NCI-H2107 treated with DMSO at 0.1 percent for 48 hours (cell line): ENCODE results near the gene SND1.

Experiments used
- DNase-seq: peaks from one replicate; lab custom pipeline; 2025; ENCODE audit not compliant: unreplicated experiment; lab: John Stamatoyannopoulos, UW

Gene SND1

DNA sequence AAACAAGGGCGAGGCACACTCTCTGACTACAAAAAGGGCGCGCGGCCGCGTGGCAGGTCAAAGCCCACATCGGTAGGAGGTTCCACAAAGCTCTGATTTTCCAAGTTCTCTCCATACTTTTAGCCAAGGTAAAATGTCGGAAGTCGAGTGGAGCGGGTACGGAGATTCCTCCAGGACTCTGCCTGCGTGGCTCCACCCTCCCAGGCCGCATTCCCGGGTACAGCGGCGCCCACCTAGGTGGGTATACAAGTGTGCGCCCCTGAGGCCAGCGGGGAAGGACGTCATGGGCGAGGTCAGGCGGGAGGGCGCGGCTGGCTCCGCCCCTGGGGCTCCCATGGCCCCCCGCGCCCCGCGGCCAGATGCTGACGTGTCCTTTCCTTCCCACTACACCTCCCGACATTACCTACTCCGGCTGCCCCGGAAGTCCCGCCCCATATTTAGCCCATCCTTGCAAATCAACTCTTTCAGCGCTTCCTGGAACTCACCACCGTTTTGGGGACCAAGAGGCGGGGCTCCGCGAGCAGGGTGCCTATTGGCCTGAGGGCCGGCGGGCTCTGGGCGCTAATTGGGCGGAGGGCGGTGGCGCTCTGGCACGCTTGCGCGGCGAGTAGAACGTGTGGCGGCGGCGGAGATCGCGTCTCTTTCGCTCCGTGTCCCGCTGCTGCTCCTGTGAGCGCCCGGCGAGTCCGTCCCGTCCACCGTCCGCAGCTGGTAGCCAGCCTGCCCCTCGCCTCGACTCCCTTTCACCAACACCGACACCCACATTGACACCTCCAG, at the start of gene SND1:
SND1 (plus strand) TSS at position 639 of the 777 bp plus-strand sequence. CDS start 180 bp downstream, outside the sequence.
- peak; percentile 99 for DNase-seq

DNA sequence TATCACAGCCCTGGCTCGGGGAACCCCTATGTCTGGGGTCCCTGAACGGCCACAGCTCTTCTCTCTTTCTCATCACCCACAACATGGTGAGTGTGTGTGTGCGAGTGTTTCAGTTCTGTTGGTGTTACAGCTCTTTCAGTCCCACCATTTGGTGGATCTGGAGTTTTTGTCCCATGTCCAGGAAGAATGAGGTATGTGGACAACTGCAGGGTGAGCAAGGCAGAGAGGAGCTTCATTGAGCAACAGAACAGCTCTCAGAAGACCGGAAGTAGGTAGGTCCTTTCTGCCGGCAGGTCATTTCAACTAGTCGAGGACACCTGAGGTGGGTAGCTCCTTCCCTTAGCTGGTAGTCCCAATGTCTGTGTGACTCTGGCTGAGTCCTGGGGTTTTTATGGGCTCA, 43.5 kb upstream of the SND1 start:
- no peak for DNase-seq

DNA sequence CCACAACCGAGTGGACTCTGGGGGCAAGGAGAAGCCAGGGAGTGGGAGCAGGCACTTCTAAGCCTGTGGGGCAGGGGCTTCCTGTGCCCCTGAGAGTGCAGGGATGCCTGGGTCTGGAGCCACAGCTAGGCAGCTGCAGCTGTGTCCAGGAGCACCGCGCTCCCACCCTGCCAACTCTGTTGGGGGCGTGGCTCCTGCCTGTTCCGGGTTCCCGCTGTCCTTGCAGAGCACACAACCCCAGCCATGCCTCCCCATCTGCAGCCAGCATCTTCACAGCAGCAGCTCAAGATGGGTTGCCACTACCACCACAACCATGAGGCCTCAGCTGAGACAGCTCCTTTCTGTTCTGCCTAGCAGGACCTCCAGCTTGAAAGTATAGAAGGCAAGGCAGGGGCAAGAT, 42.7 kb upstream of the SND1 start:
- no peak for DNase-seq

DNA sequence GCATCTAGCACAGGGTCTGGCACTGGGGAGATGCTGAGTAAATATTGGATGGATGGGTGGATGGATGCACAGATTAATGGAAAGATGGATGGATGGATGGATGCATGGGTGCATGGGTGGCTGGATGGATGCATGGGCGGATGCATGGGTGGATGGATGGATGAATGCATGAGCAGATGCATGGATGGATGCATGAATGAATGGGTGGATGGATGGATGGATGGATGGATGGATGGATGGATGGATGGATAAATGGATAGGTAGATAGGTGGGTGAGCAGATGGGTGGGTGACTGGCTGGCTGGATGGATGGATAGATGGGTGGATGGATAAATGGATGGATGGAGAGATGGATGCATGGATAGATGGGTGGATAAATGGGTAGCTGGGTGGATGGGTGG, 39.7 kb upstream of the SND1 start:
- DNase-seq: no peak

GRCh38 chr7:127616724-127617123, 35.3 kb upstream of the SND1 start:
- DNase-seq: no peak

DNA sequence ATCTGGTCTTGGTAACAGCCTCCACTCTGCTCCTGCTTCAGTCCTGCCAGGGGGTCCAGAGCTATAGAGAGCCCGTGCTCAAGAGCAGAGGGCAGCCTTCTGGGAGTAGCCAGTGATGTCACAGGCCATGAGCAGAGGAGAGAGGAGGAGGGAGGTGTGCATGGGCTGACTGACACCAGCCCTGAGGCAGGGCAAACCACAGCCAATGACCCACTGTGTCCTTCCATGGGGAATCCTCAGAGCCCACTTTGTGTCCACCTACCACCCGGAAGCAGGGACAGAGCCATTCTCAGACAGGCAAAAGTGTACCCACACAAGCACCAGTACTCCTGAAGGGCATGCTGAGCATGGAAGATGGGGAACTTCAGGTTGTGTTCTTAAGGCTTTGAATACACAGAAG, 34.0 kb upstream of the SND1 start, which contains the start of gene PAX4:
PAX4 (minus strand) TSS at position 101 of the 400 bp plus-strand sequence. CDS start 2,214 bp downstream, outside the sequence.
- no peak for DNase-seq

- no peak for DNase-seq
Measured at GRCh38 chr7:127618775-127619174, 33.2 kb upstream of the SND1 start.

- DNase-seq: no peak
Measured at GRCh38 chr7:127619681-127620405, 32.2 kb upstream of the SND1 start.

- DNase-seq: no peak
Measured at GRCh38 chr7:127620406-127621233, 31.4 kb upstream of the SND1 start.

GRCh38 chr7:127625331-127625730, 26.7 kb upstream of the SND1 start:
- no peak for DNase-seq

- no peak for DNase-seq
Measured at GRCh38 chr7:127628445-127628844, 23.5 kb upstream of the SND1 start.

- DNase-seq: peak; percentile 41
Measured at GRCh38 chr7:127629268-127629854, 22.6 kb upstream of the SND1 start.

DNA sequence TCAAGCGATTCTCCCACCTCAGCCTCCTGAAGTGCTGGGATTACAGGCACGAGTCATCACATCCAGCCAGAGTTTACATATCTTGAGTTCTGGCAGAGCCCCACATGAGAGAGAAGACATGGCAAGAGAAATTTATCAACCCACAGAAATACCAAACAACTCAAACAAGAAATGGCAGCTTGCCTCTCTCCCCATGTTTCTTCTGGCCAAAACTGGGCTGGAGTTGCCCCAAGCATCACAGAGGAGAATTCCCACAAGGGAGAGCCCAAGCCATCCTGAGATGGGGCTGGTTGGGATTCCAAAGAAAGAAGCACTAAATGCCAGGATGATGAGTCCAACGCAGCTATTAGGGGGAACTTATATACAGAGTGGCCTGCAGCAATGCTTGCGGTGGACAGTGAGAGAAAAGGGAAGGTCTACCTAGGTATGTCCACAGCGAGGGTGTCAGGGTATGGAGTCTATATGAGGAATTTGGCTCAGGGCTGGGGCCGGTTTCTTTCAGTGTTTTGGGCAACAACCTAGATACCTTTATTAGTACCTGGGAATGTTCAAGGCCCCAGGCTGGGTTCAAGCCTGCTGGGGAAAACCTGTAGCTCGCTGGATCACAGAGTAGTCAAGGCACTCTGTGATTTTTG, 19.6 kb upstream of the SND1 start:
- DNase-seq: no peak

DNA sequence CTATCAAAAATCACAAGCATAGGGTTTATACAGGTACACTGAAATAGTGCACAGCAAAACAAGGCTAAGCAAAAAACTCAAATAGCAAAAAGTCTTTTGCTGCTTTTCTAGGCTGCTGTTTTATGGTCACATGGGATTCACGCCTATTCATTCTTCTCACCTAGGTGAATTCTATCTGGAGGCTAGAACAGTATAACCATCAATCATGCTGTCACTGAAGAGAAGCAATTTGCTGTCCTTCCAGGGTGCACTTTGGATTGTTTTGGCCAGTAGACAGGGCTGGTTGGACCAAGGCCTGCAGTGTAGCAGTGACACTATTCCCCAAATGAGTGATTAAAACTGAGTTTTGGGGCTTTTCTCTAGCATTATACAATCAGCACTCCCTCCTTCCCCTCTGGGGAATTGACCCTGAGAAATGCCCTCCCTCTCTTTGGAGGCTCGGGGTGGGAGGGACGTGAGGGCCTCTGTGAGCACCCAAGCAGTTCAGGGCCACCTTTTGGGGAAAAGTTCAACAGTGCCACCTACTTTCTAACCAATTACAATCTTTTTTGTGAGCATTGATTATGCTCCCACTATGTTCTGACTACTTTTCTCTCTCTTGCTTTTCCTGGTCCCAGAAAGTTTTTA, 16.2 kb upstream of the SND1 start:
- no peak for DNase-seq

- no peak for DNase-seq
Measured at GRCh38 chr7:127638197-127638596, 13.8 kb upstream of the SND1 start.

DNA sequence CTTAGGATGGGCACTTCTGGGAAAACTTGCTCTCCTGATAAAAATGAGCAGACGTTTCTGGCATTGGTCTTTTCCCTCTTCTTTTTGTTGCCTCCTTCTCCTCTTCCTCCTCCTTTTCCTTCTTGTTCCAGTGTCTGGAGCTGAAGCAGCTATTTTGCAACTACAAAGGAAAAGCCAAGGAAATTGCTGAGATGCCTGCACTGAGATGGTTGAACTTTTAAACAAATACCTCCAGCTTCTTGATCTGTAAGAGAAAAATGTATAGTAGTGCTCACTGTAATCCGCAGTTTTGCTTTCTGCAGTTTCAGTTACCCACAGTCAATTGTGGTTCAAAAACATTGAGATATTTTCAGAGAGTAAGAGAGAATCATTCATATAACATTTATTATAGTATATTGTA, 7.5 kb upstream of the SND1 start:
- no peak for DNase-seq

GRCh38 chr7:127647636-127648035, 4.4 kb upstream of the SND1 start:
- DNase-seq: no peak

DNA sequence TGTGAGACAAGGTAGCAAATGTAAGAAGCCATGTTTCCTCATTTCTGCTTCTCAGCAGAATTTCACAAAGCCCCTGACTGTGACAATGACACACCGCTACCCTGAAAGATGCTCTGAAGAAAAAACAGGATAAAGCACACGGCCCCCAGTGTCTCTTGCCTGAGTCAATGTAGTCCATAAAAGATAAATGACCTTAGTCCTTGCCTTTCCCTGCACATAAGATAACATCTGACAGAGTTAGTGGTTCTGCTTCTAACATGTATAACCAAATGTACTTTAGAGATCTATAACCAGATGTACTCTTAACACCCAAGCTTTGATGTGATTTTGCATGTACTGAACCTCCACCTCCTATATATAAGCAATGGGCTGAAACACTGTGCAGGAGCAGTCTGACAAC, 3.0 kb upstream of the SND1 start:
- DNase-seq: no peak

DNA sequence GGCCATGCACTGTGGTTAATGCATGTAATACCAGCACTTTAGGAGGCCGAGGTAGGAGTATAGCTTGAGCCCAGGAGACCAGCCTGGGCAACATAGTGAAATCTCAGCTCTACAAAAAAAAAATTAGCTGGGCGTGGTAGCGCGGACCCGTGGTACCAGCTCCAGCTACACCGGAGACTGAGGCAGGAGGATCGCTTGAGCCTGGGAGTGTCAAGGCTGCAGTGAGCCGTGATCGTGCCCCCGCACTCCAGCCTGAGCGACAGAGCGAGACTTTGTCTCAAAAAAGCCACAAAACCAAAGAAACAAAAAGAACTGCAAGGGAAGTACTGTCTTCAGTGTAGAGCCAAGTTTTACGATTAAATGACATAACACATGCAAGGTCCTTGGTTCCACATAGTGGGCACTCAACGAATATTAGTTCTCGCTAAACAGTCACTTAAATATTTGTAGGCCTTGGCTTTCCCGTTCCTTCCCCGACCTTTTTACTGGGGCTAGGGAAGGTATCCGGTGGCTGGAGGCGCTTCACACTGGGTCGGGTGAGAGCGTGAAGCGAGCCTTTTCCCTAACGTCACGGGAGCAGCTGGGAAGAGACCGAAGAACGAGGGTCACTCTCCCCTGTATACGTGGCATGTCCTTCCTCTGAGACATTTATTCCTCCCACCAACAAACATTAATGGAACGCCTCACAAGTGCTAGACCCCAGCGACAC, 993 bp upstream of the SND1 start:
- DNase-seq: no peak
